Measurements from ENCODE around the gene SMG5. TPM values are rescaled to one million over a fixed set of nuclear protein-coding genes. Genes with fewer than 3 reads are reported as not detected.

SMG5 gene
- polyA plus RNA-seq, 3 donors from 2014 or later, result 3.8 to 29.4 (median 8.5) TPM

DNA sequence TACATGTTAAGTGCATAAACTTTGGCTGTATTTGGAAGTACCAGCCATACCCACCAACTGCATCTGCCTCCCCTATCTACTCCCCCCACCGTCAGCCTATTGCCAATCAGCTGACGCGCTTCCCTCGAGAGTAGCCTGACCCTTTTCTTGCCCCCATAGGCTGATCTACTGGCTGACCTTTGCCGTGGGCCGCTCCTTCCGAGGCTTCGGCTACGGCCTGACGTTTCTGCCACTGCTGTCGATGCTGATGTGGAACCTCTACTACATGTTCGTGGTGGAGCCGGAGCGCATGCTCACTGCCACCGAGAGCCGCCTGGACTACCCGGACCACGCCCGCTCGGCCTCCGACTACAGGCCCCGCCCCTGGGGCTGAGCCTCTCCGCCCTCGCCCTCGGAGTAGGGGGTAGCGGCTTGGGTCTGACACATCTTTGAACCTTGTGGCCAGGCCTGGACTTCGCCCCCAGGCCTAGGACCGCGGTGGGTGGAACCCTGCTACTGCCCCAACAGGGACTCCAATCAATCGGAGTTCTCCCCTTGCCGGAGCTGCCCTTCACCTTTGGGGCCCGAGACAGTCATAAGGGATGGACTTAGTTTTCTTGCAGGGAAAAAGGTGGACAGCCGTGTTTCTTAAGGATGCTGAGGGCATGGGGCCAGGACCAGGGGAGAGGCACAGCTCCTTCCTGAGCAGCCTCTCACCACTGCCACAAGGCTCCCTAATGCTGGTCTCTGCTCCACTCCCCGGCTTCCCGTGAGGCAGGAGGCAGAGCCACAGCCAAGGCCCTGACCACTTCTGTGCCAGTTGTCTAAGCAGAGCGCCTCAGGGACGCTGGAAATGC, 8.8 kb upstream of the SMG5 start:
- Mint-ChIP-seq H3K27me3 (ENCODE audit: low read depth in 3 of 3) (peaks cover 0 to 2% (median 0%) of the 10 kb centered on the region in 3 donors), H3K36me3 (peaks cover 0 to 6% (median 0%) of the 10 kb centered on the region in 3 donors), H3K27ac (peak overlapping the region; percentile 30 to 87 (median 77)), H3K4me1 (peaks cover 27 to 28% of the 10 kb centered on the region in 2 donors), H3K9me3 (no peaks in the 10 kb centered on the region), H3K4me3 (peak overlapping the region; percentile 75 to 91 (median 80))
- DNase-seq, result peak; percentile 39 to 50 (median 44)

DNA sequence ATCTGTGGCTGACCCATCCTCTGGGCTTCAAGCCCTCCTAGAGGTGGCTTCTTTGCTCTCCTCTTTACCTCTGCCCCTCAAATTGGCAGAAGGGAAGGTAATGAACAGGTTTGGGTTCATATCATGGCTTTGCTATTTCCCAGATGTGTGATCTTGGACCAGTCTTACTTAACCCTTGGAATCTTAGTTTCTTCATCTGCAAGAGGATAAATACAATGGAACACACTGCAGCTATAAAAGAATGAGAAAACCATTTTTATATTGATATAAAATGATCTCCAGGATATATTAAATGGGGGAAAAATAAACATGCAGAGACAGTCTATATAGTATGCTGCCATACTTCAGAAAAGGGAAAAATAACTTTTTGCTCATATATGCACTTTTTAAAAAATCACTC, 7.2 kb upstream of the SMG5 start:
- Mint-ChIP-seq H3K4me1 (peaks cover 15 to 17% of the 10 kb centered on the region in 2 donors), H3K36me3 (peaks cover 0 to 6% (median 0%) of the 10 kb centered on the region in 3 donors), H3K27me3 (ENCODE audit: low read depth in 3 of 3) (peaks cover 0 to 2% (median 0%) of the 10 kb centered on the region in 3 donors), H3K4me3 (no peak overlapping the region), H3K27ac (no peak overlapping the region), H3K9me3 (no peaks in the 10 kb centered on the region)
- no peak for DNase-seq

- H3K9me3 Mint-ChIP-seq, result no peaks in the 10 kb centered on the region
- no peak overlapping the region for H3K4me3 Mint-ChIP-seq
- H3K27me3 Mint-ChIP-seq (ENCODE audit: low read depth in 3 of 3), result peaks cover 4 to 10% (median 6%) of the 10 kb centered on the region in 3 donors
- no peak overlapping the region for H3K27ac Mint-ChIP-seq
- H3K36me3 Mint-ChIP-seq, result peaks cover 0 to 6% (median 0%) of the 10 kb centered on the region in 3 donors
- H3K4me1 Mint-ChIP-seq, result peaks cover 27 to 37% of the 10 kb centered on the region in 2 donors
- DNase-seq, result no peak
Measured at GRCh38 chr1:156286061-156286460, 3.4 kb upstream of the SMG5 start.

- Mint-ChIP-seq H3K36me3 (peaks cover 0 to 6% (median 0%) of the 10 kb centered on the region in 3 donors), H3K4me3 (no peak overlapping the region), H3K4me1 (peaks cover 29 to 41% of the 10 kb centered on the region in 2 donors), H3K27ac (no peak overlapping the region), H3K9me3 (no peaks in the 10 kb centered on the region), H3K27me3 (ENCODE audit: low read depth in 3 of 3) (peaks cover 4 to 10% (median 6%) of the 10 kb centered on the region in 3 donors)
- DNase-seq, result no peak
Measured at GRCh38 chr1:156285437-156285836, 2.8 kb upstream of the SMG5 start.

DNA sequence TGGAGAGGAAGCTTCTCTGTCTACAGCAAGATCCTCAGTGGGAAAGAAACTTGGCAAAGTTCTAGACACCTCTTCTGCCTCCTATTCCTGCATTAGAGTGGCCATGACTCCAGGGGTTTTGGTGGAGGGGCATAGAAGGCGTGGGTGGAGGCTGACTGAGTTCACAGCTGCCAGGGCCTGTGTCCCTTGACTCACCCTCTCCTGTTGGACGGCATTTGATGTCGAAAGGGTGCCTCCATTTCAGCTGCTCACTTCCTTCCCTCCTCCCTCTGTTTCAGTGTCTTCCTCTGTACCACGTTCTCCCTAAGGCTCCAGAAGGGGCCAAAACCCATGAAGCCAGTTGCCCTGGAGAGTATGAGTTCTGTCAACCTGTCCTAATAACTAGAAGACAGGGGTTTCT, 2.1 kb upstream of the SMG5 start:
- peak overlapping the region in 1 of 6 donors; percentile 42 for H3K27ac Mint-ChIP-seq
- H3K4me1 Mint-ChIP-seq, result peaks cover 29 to 47% of the 10 kb centered on the region in 2 donors

DNA sequence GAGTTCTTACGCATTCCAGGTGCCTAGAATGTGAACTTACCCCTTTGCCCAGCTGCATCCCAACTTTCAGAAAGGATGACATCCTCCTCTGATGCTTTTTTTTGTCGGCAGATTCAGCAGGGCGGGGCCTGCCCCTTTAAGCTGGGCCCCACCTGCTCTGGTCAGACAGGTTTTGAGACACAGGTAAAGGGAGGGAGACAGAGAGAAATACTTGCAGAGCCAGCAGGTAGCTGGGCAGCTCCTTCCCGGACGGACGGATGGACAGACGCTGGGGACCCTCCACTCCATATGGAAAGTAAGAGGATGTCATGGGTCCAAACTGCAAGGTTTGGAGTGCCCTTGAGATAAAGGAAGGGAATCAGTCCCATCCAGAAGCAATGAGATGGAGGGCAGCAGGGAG, 1.5 kb upstream of the SMG5 start, which contains the start of gene TMEM79:
TMEM79 (plus strand) TSS at position 214 of the 400 bp plus-strand sequence. CDS start 902 bp downstream, outside the sequence.
- Mint-ChIP-seq H3K27me3 (ENCODE audit: low read depth in 3 of 3) (peaks cover 4 to 10% (median 6%) of the 10 kb centered on the region in 3 donors), H3K27ac (peak within 1 kb of the TSS; percentile 89 to 98 (median 93)), H3K4me3 (peak within 1 kb of the TSS; percentile 95 to 99 (median 95)), H3K36me3 (peaks cover 0 to 6% (median 0%) of the 10 kb centered on the region in 3 donors), H3K9me3 (no peaks in the 10 kb centered on the region), H3K4me1 (peaks cover 29 to 48% of the 10 kb centered on the region in 2 donors)
- DNase-seq, result no peak

More for the DNA sequence above, 2.1 kb upstream of the SMG5 start:
- Mint-ChIP-seq H3K4me3 (peak overlapping the region in 3 of 5 donors; percentile 35 to 55 (median 44)), H3K27me3 (ENCODE audit: low read depth in 3 of 3) (peaks cover 4 to 10% (median 6%) of the 10 kb centered on the region in 3 donors), H3K9me3 (no peaks in the 10 kb centered on the region), H3K36me3 (peaks cover 0 to 6% (median 0%) of the 10 kb centered on the region in 3 donors)
- DNase-seq, result no peak

- H3K27me3 Mint-ChIP-seq (ENCODE audit: low read depth in 3 of 3), result peaks cover 4 to 10% (median 6%) of the 10 kb centered on the region in 3 donors
- peak overlapping the region; percentile 95 to 99 (median 95) for H3K4me3 Mint-ChIP-seq
- H3K4me1 Mint-ChIP-seq, result peaks cover 29 to 48% of the 10 kb centered on the region in 2 donors
- peak overlapping the region; percentile 89 to 98 (median 93) for H3K27ac Mint-ChIP-seq
- H3K9me3 Mint-ChIP-seq, result no peaks in the 10 kb centered on the region
- DNase-seq, result no peak
- H3K36me3 Mint-ChIP-seq, result peaks cover 0 to 2% (median under 1%) of the 10 kb centered on the region in 3 donors
Measured at GRCh38 chr1:156283521-156283920, 896 bp upstream of the SMG5 start.

GRCh38 chr1:156281693-156282478, 739 bp downstream of the SMG5 start:
- H3K4me3 Mint-ChIP-seq, result peak overlapping the region; percentile 95 to 99 (median 95)
- DNase-seq, result no peak
- H3K36me3 Mint-ChIP-seq, result peaks cover 8 to 14% (median 12%) of the 10 kb centered on the region in 3 donors
- H3K27ac Mint-ChIP-seq, result peak overlapping the region; percentile 68 to 98 (median 91)
- peaks cover 4 to 10% (median 6%) of the 10 kb centered on the region in 3 donors for H3K27me3 Mint-ChIP-seq (ENCODE audit: low read depth in 3 of 3)
- H3K4me1 Mint-ChIP-seq, result peaks cover 29 to 48% of the 10 kb centered on the region in 2 donors
- no peaks in the 10 kb centered on the region for H3K9me3 Mint-ChIP-seq

DNA sequence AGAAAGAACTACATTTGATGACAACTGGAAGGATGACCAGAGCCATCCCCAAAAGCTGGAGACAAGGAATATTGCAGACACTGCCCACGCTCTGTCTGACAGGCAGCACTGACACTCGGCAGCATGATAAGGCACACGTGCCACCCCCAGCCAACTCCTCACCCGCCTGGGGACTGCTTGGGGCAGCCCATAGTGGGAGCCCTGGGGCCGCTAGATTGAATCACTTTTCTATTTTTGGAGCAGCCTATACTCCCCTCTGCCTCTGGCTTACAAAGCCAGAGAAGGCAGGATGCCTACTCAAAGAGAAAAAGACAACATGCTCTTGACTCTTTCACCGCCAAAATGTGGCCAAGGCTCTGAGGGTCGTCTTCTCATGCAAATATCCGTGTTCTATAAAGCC, 1.3 kb downstream of the SMG5 start:
- Mint-ChIP-seq H3K4me1 (peaks cover 29 to 48% of the 10 kb centered on the region in 2 donors), H3K27me3 (ENCODE audit: low read depth in 3 of 3) (peaks cover 4 to 10% (median 6%) of the 10 kb centered on the region in 3 donors), H3K27ac (peak overlapping the region; percentile 68 to 98 (median 91)), H3K36me3 (peaks cover 8 to 17% (median 12%) of the 10 kb centered on the region in 3 donors), H3K9me3 (no peaks in the 10 kb centered on the region), H3K4me3 (peak overlapping the region; percentile 95 to 99 (median 95))
- DNase-seq, result peak in 1 of 3 donors; percentile 12

DNA sequence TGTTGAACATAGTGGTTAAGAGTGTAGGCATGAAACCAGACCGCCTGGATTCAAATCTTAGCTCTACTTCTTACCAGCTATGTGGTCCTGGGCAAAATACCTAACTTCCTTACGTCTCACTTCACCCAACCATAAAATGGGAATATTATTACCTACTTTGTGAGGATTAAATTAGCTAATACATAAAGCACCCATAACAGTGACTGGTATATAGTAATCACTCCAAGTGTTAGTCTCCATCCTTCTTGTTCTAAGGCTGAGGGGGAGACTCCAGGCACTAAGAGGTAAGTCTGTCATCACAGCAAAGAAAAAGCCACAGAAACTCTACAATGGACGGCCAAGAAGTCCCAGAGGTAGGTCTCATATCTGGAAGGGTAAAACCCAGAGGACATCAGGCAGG, 2.8 kb downstream of the SMG5 start:
- Mint-ChIP-seq H3K36me3 (peaks cover 8 to 20% (median 13%) of the 10 kb centered on the region in 3 donors), H3K4me1 (peaks cover 29 to 48% of the 10 kb centered on the region in 2 donors), H3K4me3 (peak overlapping the region in 3 of 5 donors; percentile 1 to 53 (median 52)), H3K27ac (peak overlapping the region in 3 of 6 donors; percentile 11 to 47 (median 46)), H3K9me3 (no peaks in the 10 kb centered on the region), H3K27me3 (ENCODE audit: low read depth in 3 of 3) (peaks cover 4 to 10% (median 5%) of the 10 kb centered on the region in 3 donors)
- no peak for DNase-seq

- H3K9me3 Mint-ChIP-seq, result no peaks in the 10 kb centered on the region
- no peak overlapping the region for H3K4me3 Mint-ChIP-seq
- peaks cover 21 to 44% (median 33%) of the 10 kb centered on the region in 3 donors for H3K36me3 Mint-ChIP-seq
- H3K27me3 Mint-ChIP-seq (ENCODE audit: low read depth in 3 of 3), result peaks cover 0 to 5% (median 0%) of the 10 kb centered on the region in 3 donors
- peak overlapping the region in 1 of 6 donors; percentile 17 for H3K27ac Mint-ChIP-seq
- H3K4me1 Mint-ChIP-seq, result peaks cover 12 to 23% of the 10 kb centered on the region in 2 donors
- DNase-seq, result no peak
Measured at GRCh38 chr1:156276966-156277381, 5.7 kb downstream of the SMG5 start.

GRCh38 chr1:156276532-156276931, 6.1 kb downstream of the SMG5 start:
- Mint-ChIP-seq H3K27me3 (ENCODE audit: low read depth in 3 of 3) (peaks cover 0 to 2% (median 0%) of the 10 kb centered on the region in 3 donors), H3K9me3 (no peaks in the 10 kb centered on the region), H3K4me3 (no peak overlapping the region), H3K4me1 (peaks cover 8 to 19% of the 10 kb centered on the region in 2 donors), H3K36me3 (peaks cover 21 to 47% (median 35%) of the 10 kb centered on the region in 3 donors), H3K27ac (peak overlapping the region in 1 of 6 donors; percentile 6)
- no peak for DNase-seq

DNA sequence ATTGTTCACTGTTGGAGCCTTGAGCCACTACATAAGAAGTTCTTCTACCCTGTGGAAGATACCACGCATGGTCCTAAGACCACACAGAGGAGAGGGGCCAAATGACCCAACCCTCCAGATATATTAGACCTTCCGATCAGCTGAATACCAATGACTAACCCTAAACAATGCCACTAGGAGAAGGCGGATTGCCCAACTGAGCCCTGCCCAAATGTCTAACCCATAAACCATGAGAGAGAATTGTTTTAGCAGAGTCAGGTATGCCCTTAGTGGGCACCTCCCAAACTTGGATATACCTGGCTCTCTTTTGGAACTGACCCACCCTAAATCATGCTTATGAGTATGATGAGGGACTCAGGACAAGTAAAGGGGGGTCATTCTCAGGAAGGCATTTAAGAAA, 12.3 kb downstream of the SMG5 start:
- no peak for DNase-seq
- no peaks in the 10 kb centered on the region for H3K4me1 Mint-ChIP-seq
- H3K9me3 Mint-ChIP-seq, result no peaks in the 10 kb centered on the region
- peaks cover 0 to 4% (median 3%) of the 10 kb centered on the region in 3 donors for H3K27me3 Mint-ChIP-seq (ENCODE audit: low read depth in 3 of 3)
- peaks cover 22 to 68% (median 55%) of the 10 kb centered on the region in 3 donors for H3K36me3 Mint-ChIP-seq
- H3K4me3 Mint-ChIP-seq, result no peak overlapping the region
- no peak overlapping the region for H3K27ac Mint-ChIP-seq

Measured in immature natural killer cell (primary cell).